Skin epidermis (tissue), 12 donors: ENCODE measurements around the gene LAPTM5.

Source experiments
- H3K27ac ChIP-seq, 21 experiments: fragments of 200-600 bp; sonication (generic) in 11 of 21; one replicate each; pipeline ENCODE4 v1.5.0; 2020; ENCODE audit warnings: mild to moderate bottlenecking in 3 of 21, inconsistent platforms in 2 of 21, moderate library complexity in 2 of 21
- H3K4me3 ChIP-seq, 7 experiments: fragments of 200-600 bp; sonication (generic) in 2 of 7; one replicate each; pipeline ENCODE4 v1.5.0; 2020; ENCODE audit warnings: inconsistent platforms in 2 of 7, mild to moderate bottlenecking in 2 of 7, moderate library complexity in 1 of 7

Gene LAPTM5

DNA sequence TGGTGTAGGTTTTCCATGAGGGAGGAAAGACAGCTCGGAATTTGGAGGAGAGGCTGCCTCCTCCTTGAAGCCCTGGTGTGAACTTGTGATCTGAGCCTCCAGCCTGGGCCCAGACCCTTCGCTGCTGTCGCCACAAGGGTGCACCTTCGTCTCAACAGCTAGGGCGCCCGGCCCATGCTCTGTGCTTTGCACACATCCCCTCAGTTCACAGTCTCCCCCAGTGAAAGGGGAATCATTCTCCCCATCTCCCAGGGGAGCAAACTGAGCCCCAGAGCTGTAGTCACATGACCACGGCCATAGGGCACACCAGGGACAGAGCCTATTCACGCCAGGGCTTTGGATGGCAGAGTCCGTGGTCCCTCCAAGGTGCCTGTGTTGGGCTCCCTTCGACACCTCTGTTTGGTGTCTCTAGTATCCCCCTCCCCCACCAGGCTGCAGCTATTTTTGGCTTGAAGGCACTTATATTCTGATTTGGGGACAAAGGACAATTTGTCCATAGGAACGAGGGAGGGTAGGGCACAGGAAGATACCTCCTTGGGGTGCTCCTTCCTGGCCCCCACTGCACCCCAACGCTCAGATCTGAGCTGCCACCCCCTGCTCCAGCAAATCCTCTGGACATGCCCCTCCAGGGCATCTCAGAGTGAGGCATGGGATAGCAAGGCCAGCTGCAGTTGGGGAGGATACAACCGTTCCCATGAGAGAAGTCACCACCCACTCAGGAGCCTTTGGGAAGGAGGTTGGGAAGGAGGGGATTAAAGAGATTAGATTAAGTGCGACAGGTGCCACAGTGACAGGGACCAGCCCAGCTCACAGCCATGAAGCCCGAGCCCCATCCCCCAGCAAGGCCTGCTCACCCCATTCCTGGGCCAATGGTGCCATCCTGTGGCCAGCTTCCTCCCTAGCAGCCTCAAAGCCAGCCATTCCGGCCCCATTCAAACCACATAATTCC, 49.9 kb downstream of the LAPTM5 start:
- H3K27ac ChIP-seq = peak overlapping the region in 1 of 21 experiments; percentile 16
- H3K4me3 ChIP-seq = no peak overlapping the region

DNA sequence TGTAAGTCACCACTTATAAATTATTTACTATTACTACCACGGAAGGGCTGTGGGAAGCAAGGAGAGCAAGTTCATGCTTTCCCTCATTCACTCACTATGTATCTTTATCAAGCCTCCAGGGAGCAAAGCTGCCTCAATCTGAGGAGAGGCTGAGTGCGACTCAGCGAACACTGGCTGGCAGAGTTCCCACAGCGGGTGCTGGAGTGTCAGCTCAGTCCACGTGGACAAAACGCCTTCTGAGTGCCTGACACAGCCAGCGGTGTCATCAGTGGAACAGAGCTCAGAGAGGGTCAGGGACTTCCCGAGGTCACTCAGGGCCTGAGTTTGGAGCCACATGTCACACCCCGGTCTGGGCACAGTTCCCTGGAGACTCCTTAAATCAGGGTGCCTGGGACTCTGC, 51.0 kb downstream of the LAPTM5 start:
- H3K4me3 ChIP-seq = no peak overlapping the region
- H3K27ac ChIP-seq = peak overlapping the region in 2 of 21 experiments; percentile 56 to 71

DNA sequence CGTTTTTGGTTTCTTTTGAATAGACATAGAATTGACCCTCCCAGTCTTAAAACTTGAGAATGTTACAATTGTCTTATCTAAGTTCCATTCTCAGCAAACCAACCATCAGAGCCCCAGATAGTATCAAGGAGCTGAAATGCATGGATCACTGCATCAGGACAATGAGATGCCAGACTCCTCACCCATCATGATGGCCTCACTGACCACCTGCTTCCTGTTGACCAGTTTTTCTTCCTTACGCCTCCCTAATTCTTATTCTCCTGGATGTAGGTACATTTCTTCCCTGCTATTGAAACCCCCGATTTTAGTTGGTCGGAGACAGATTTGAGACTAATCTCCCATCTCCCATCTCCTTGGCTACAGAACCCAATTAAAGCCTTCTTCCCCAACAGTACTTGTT, 51.9 kb downstream of the LAPTM5 start:
- Histone ChIP-seq H3K4me3 (no peak overlapping the region), H3K27ac (peak overlapping the region in 2 of 21 experiments; percentile 67 to 80)

DNA sequence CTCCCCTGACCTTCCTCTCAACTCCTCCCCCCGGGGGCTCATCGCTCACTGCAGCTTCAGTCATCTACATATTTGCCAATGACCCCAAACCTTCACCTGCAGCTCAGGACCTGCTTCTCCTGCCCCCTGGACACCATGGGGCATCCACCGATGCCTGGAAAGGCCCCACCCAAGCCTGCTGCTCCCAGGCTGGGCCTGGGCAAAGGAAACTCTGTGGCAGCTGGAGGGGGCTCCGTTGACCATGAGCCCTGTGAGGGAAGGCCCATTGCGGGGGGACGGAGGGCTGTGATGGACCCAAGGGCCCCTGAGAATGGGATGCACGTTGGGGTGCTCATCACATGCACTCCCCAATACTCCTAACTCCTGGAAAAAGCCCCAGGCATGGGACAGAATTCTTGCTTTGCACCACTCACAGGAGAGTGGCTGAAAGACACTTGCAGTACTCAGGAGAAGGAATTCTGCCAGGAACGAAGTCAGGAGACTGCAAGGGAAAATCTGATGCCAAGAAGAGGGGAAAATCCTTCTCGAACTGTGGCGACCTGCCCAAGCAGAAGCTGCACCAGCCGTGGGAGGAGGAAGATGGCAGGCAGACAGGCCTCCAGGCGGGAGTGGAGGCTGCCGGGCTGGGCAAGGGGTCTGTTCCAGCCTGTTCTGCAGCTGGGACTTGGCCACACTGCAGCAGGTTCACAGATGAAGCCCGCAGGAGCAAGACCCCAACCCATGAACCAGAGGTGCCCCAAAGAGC, 52.6 kb downstream of the LAPTM5 start:
- Histone ChIP-seq H3K4me3 (peak overlapping the region in 1 of 7 experiments; percentile 4), H3K27ac (peak overlapping the region in 16 of 21 experiments; percentile 9 to 80 (median 56))

DNA sequence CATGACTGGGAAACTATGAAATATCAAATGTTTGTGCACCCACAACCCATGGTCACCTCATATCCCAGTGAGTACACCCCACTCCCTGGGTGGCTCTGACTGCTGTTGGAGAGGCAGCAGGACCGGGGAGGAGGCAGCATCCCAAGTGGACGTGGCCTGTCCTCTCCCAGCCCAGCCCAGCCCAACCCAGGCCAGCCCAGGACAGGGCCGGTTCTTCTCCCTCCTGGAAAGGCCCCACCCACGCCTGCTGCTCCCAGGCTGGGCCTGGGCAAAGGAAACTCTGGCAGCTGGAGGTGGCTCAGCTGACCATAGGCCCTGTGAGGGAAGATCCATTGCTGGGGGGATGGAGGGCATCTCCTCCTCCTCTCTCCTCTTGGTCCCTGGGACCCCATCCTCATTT, 53.3 kb downstream of the LAPTM5 start:
- H3K27ac ChIP-seq = peak overlapping the region in 16 of 21 experiments; percentile 9 to 80 (median 56)
- H3K4me3 ChIP-seq = no peak overlapping the region

DNA sequence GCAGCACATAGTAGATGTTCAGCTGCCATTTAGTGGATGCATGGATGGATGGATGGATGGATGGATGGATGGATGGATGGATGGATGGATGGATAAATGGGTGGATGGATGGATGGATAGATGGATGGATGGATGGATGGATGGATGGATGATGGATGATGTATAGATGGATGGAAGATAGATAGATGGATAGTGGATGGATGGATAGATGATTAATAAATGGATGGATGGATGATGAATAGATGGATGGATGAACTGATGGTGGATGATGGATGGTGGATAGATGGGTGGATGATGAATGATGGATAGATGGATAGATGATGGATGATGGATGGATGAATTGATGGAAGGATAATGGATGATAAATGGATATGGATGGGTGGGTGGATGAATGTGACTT, 54.8 kb downstream of the LAPTM5 start:
- Histone ChIP-seq H3K27ac (no peak overlapping the region), H3K4me3 (no peak overlapping the region)

DNA sequence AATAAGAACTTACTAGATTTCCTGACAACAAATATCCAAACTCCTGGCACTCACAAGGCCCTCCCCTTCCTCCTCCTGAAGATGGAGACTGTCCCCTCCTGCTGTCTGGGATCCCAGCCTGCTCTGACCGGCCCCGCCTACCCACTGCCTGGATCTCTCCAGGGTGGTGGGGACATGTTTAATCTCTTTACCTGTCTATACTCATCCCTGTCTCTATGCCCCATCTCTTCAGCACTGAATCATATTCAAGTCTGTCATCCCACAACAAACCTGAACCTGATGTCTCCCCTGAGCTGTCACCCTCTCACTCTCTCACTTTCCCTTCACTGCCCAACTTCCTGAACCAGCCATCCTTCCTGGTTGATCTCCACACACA, 56.3 kb downstream of the LAPTM5 start:
- Histone ChIP-seq H3K4me3 (no peak overlapping the region), H3K27ac (peak overlapping the region in 12 of 21 experiments; percentile 10 to 71 (median 40))

DNA sequence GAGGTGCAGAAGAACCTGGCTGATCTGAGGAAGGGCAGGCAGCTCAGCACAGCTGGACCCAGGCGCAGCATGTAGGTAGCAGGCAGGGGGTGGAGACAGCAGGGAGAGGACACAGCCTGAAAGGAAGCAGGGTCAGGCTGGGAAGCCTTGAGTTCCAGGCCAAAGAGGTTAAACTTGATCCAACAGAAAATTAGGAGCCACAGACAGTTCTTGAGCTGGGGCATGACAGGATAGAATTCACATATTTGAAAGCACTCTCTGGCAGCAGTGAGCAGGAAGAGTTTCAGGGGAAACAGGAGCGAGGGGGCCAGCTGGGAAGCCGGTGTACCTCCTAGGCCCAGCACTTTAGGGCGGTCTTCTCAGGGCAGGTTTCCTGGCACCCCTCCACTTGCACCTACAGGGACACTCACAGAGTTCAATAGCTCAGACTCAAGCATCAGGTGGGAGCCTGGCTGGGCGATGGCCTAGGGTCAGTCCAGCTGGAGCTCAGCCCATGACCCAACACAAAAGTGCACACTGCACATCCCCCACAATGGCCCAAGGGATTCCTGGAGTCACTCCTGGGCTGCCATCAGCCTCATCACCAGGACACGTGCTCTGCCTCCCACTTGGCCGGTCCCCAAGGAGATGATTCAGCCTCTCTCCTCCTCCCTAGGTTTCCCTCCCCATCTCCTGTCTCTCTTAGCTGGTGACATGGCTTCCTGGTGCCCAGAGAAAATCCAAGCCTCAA, 56.9 kb downstream of the LAPTM5 start:
- peak overlapping the region in 11 of 21 experiments; percentile 10 to 71 (median 42) for H3K27ac ChIP-seq

DNA sequence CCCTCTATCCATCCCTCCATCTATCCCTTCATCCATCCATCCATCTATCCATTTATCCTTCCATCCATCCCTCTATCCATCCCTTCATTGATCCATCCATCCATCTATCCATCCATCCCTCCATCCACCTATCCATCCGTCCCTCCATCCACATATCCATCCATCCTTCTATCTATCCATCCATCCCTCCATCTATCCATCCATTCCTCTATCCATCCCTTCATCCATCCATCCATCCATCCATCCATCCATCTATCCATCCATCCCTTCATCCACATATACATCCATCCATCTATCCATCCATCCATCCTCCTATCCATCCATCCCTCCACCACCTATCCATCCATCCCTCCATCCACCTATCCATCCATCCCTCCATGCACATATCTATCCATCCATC, 57.8 kb downstream of the LAPTM5 start:
- Histone ChIP-seq H3K4me3 (no peak overlapping the region), H3K27ac (no peak overlapping the region)

More for the DNA sequence above, 56.9 kb downstream of the LAPTM5 start:
- H3K4me3 ChIP-seq = no peak overlapping the region

DNA sequence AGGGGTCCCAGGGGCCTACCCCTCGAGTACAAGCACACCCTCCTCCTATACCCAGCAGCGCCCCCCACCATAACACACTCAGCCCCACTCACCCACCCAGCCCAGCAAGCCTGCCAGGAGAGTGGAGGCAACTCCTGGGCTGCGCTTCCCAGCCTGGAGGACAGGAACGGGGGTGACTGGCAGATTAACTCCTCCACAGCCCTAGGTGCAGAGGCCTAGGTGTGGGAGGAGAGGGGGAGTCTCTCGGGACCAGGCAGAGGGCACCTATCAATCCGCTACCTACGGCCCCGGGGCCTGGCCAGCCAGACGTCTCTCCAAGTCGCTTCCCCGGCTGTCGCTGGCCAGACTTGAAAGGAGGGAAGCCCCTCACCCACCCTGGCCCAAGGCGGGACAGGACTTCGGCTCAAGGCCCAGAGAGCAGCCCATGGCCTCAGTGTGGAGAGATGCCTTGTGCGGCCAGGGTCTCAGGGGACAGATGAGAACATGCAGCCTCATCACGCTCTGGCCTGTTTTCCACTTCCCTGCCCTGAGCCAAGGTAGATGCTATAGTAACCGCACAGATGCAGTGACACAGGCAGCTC, 59.1 kb downstream of the LAPTM5 start:
- Histone ChIP-seq H3K4me3 (no peak overlapping the region), H3K27ac (peak overlapping the region in 16 of 21 experiments; percentile 2 to 84 (median 51))

DNA sequence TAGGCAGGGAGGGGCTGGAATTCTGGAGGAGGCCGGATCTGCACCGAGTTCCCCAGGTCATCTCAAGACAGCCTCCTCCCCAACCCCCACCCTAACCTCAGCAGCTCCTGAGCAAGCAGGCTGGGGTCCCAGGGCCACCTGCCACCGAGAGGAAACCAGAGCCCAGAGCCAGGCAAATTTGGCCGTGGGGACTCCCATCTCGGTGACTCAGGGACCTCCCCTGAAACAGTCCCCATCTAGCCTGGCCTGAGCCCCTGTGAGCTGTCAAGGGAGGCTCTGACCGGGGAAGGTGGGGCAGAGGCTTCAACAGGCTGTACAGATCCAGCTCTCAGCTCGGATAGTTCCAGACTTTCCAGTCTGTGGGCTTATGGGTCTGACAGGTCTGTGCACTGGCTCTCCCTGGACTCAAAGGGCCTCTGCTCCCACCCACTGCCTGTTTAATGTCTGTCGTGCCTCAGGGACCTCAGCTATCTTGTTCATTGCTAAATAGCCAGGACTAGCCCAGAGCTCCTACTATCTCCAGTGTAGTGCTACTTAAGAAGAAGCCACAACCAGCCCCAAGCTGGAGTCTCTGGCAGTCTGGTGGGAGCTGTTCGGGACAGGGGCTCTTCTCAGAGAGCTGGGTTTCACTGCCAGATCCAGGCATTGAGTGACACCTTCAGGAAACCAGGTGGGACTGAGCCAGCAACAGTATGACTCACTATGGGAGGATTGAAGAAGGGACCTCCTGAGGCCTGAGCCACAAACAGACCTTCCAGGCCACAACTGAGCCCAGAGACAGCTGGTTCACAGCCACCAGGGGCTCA, 59.8 kb downstream of the LAPTM5 start:
- Histone ChIP-seq H3K4me3 (no peak overlapping the region), H3K27ac (peak overlapping the region in 17 of 21 experiments; percentile 2 to 84 (median 46))

DNA sequence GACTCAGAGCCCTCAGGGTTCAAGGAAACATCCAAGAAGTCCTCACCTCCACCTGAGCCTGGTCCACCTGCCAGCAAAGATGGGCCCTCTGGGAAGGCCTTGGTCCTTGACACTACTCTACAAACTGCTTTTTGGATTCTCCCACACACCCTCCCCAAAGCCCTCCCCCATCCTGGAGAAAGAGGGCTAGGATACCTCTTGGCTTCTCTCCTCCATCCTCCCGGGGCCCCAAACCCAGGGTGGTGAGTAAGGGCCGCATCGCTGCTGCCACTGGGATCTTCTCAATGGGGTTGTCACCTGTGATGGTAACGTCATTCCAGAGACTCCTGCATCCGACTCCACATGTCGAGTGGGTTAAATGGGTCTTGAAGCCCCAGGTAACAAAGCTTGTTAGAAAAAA, 60.7 kb downstream of the LAPTM5 start:
- H3K27ac ChIP-seq = peak overlapping the region in 6 of 21 experiments; percentile 4 to 84 (median 74)

DNA sequence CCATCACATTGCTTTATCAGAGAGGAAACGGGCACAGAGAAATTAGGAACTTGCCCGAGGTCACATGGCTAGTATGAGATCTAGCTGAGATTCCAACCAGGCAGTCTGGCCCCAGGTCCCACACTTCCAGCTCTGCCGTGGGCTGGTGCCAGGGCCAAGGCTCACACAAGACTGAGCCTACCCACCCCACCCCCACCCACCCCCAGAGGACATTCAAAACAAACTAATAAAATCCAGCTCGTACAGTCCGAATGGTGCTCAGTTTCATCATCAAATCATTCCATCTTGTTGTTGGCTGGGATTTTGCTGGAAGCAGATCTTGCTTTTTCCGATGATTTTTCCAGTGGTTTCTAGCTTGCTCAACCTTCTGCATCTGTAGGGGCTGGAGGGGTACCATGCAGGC, 62.1 kb downstream of the LAPTM5 start:
- Histone ChIP-seq H3K27ac (peak overlapping the region in 7 of 21 experiments; percentile 5 to 83 (median 39)), H3K4me3 (no peak overlapping the region)

More for the DNA sequence above, 60.7 kb downstream of the LAPTM5 start:
- H3K4me3 ChIP-seq = no peak overlapping the region

DNA sequence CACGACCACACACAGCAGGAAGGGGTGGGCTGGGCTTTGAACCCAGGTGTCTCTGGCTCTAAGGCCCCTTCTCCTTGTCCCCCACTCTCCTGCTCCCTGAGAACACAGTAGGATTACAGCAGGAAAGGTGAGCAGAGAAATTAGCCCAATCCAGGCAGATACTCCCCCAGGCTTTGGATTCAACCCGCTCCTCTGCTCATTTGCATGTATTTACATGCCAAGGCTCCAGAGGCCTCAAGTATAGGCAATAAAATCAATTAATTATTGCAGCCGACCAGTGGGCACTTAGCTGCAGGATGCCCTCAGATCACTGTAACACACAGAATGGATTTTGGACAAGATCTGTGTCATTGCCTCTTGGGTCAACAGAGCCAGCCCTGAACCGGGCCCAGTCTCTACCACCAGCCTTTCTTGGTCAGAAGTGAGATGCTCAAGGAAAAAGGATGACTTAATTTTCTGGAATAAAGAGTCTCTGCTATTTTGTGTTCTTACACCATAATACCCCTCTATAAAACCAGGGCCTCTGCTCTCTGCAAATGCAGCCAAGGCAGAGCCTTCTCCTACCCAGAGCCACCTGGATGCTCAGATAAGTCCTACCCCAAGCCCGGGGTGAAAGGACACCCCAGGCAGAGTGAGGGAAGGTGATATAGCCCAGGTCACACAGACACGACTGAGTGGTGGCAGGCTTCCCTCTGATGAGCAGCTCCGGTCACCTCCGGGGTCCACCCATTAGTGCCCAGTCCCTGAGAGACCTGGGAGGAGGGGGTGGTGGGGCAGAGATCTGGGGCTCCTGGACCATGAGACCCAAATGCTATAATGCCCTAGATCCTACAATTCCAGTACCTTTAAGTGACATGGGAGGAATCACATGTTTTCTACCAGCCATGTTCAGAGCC, 63.0 kb downstream of the LAPTM5 start:
- H3K27ac ChIP-seq = peak overlapping the region in 9 of 21 experiments; percentile 1 to 83 (median 39)
- H3K4me3 ChIP-seq = no peak overlapping the region

DNA sequence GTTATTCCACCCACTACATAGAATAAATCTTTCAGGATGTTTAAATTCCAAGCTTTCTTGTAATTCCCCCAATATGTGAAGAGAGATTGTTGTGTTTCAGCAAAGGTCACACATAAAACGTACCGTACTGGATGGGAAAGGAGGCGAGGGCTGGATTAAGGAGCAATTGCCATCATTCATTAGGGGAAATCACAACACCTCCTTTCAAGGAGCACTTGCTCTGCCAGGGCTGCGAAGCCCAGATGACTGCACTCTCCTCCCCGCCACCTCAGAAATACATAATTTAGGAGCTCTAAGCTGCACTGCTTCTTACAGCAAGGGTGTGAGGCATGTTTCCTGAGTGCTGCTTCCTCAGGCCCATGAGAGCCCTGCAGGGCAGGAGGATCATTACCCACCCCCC, 63.8 kb downstream of the LAPTM5 start:
- H3K27ac ChIP-seq = peak overlapping the region in 2 of 21 experiments; percentile 4 to 71

DNA sequence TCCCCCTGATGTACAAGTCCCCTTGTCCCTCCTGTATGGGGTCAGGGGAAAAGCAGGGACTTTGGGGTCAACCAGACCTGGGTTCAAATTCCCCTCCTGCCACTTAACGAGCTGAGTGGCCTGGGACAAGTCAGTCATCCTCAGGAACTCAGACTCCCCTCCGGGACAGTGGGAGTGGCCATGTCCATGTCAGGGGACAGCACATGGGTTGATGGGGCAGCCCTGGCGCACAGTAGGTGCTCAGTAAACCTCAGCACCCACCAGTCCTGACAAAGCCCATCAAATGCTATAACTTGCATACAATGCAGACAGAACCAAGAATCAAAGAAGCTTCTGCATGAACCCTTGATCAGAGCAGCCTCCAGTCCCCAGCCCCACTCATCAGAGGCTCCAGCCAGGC, 64.2 kb downstream of the LAPTM5 start:
- H3K27ac ChIP-seq = peak overlapping the region in 1 of 21 experiments; percentile 71

More for the DNA sequence above, 63.8 kb downstream of the LAPTM5 start:
- H3K4me3 ChIP-seq = no peak overlapping the region

DNA sequence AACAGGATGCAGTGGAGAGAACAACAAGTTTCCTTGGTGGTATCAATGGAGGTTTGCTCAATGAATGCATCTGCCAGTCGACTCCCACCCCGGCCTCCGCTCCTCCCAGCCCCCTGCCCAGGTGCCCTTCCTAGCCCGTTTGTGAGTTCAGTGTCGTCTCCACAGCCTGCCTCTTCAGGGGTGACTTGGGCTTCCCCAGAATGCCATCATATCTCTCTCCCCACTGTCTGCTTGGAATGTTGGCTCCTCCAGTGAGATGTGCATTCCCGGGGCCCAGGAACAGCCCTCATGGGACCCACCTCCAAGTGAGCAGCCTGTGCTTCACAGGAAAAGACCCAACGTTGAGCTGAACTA, 64.6 kb downstream of the LAPTM5 start:
- Histone ChIP-seq H3K4me3 (no peak overlapping the region), H3K27ac (peak overlapping the region in 1 of 21 experiments; percentile 71)

More for the DNA sequence above, 64.2 kb downstream of the LAPTM5 start:
- H3K4me3 ChIP-seq = no peak overlapping the region
